GM12801 (cell line): ENCODE results near the gene PRMT1.

ENCODE experiments used
- TF ChIP-seq, protein P1 (sequence below): IDR thresholded peaks from one replicate; pipeline ENCODE4 v1.5.1; 2011; ENCODE audit warnings: control low read depth; ENCODE audit not compliant: insufficient read length; ENCODE audit errors: extremely low read depth

The PRMT1 gene

DNA sequence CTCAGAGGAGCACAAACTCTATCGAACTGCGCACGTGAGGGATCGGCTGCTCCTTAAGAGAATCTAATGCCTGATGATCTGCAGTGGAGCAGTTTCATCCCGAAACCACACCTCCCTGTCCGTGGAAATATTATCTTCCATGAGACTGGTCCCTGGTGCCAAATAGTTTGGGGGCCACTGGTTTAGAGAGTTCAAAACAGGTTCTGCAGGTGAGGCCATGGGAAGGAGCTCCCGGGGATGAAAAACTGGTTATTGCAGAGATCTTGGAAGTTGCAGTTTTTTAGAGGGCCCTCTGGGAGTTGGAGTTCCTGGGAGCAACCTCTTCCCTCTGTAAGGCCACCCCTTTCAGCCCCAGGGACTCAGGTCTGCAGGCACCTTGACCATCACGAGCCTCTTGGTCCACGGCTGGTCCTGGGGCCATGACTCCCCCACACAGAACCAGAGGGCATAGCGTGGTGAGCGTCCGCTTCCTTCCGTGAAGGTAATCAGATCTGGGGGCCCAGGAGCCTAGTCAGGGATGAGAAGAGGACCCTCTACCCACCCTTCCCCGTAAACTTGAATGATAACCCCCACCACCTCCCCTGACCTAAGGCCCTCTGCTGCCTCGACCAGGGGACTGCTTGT, 16.6 kb upstream of the PRMT1 start:
- TF ChIP-seq, protein P1, sequence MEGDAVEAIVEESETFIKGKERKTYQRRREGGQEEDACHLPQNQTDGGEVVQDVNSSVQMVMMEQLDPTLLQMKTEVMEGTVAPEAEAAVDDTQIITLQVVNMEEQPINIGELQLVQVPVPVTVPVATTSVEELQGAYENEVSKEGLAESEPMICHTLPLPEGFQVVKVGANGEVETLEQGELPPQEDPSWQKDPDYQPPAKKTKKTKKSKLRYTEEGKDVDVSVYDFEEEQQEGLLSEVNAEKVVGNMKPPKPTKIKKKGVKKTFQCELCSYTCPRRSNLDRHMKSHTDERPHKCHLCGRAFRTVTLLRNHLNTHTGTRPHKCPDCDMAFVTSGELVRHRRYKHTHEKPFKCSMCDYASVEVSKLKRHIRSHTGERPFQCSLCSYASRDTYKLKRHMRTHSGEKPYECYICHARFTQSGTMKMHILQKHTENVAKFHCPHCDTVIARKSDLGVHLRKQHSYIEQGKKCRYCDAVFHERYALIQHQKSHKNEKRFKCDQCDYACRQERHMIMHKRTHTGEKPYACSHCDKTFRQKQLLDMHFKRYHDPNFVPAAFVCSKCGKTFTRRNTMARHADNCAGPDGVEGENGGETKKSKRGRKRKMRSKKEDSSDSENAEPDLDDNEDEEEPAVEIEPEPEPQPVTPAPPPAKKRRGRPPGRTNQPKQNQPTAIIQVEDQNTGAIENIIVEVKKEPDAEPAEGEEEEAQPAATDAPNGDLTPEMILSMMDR = no peak

DNA sequence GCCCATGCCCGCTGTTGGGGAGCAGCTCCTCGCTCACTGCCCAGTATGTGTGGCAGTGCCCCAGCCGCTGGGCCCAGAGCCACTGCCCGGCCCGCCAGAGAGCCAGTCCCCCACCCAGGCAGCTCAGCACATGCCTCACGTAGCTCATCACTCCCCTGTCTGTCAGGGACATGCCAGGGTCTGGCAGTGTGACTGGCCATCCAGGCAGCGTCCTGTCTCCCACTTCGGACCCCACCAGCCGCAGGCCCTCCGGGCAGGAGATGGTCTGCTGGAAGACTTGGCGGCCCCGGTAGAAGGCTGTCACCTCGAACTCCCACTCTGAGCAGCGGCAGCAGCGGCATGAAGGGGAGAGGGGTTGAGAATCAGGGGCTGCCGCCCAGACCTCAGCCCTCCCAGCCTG, 15.1 kb upstream of the PRMT1 start:
- TF ChIP-seq, protein P1 = no peak

DNA sequence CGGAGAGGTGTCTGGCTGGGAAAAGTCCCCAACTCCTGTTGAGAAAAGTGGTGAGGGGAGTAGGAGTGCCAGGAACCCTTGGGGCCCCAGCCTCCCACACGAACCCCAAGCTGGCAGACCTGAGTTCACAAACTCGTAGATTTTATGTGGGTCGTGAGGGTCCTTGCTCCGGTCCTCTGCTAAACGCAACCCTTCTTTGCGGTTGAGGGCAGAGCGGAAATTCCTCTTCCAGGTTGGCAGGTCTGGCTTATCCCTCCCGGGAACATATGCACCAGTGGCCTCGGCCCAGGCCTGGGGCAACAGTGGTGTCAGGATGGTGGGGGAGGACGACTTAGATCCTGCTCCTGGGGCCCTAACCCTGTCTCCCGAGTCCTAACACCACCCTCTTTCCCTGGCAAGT, 13.8 kb upstream of the PRMT1 start:
- TF ChIP-seq, protein P1 = no peak

DNA sequence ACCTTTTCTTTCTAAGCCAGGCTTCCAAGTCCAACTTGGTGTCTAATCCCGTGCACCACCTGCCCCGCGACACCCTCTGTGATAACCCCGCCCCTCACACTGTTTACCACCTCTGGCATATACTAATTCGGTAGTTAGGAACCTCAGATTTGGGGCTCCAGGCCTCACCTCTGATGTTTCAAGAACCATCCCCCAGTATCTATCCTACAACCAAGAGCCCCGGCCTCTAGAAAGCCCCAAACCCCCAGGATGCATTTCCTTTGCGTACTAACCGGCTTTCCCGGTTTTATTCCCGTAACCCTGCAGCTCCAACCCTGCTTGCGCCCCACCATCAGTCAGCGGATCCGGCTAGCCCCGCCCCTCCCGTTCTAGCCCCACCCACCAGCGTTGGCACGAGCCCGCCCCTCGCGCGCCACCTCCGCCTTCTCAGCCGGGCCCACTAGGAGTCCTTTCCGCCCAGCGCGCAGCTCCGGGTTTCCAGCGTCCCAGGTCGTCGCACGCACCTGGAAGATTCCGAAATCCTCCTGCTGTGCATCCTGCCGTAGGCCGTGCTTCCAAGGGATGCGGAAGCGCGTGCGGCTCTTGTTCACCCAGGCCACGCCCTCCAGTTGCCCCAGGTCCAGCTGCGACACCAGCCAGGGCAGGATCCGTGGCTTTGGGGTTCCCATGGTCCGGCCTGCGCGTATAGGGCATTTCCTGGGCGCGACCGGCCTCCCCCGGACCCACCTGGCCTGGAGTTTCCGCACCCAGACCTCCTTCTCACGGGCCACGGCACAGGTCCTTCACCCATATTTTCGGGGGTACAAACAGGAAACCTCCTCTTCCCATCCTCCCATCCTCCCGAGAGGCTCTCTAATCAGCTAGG, 12.7 kb upstream of the PRMT1 start:
- TF ChIP-seq, protein P1 = no peak

DNA sequence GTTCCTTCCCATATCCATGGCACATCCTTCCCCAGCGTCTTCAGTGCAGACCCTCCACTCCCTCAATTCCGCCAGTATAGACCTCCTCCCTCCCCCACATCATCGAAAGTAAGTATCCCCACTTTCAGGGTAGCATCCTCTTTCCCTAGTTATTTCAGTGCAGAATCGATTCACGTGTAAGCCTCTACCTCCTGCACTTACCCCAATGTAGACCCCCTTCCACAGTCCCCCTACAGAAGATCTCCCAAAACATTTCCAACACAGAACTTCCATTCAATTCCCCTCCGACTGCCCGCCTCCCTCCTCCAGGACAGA, 12.1 kb upstream of the PRMT1 start:
- TF ChIP-seq, protein P1 = no peak

DNA sequence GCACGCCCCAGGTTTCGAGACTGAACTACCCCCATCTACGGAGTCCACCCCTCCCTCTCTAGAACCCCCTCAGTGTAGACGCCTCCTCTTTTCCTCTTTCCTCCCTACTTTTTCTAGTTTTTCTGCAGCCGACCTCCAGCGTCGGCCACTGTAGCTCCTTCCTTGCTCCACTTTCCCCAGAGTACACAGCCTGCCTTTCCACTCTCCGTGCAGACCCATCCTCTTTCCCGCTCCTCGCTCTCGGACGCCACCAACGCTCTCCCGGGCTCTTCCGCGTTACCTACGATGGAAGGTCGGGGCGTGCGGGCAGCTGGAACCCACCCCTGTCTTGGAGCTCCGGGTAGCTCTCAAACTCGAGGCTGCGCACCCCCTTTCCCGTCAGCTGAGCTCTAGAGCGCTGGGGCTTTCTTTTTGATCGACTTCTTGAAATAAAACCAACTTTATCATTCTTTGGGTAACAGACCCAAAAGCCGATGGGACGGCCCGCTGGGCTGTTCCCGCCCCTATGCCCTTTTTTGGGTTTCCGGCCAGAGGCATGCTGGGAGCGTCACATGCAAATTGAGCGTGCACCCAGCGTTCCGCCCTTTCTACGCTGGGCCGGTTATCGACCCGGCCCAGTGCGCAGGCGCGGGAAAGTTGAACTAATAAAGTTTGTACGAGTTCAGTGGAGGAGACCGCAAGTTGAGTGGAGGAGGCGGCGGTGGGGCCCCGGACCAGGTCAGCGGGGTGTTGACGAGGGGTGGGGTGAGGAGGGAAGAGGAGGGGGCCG, 11.5 kb upstream of the PRMT1 start, which contains the start of the genes BCL2L12 and IRF3:
TSS of gene BCL2L12 (plus strand) at position 583 of the 769 bp plus-strand sequence. CDS start 760 bp downstream, outside the sequence.
TSS of gene IRF3 (minus strand) at position 507 of the 769 bp plus-strand sequence. CDS start 1,019 bp downstream, outside the sequence.
- TF ChIP-seq, protein P1 = no peak

DNA sequence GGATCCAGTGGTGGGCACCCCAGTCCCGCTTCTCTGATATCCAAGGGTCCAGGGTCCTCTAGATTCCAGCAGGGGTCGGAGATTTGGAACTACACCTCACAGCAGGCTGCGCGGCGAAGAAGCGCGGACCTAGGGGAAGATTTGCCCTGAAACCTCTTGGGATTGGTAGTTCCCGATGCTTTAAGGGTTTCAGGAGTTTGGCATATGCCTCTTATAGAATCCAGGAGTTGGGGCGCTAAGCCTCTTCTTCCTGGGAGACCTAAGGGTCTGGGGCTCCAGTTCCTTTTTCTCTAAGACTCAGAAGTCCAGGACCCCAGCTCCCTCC, 11.0 kb upstream of the PRMT1 start:
- TF ChIP-seq, protein P1 = no peak
